Measurements from ENCODE around the gene MBNL1.
"Not testable (repeated sequence)": the region's sequence is repeated elsewhere in the genome, so short reads cannot be mapped to it uniquely, and the experiment has no call there.

The MBNL1 gene

DNA sequence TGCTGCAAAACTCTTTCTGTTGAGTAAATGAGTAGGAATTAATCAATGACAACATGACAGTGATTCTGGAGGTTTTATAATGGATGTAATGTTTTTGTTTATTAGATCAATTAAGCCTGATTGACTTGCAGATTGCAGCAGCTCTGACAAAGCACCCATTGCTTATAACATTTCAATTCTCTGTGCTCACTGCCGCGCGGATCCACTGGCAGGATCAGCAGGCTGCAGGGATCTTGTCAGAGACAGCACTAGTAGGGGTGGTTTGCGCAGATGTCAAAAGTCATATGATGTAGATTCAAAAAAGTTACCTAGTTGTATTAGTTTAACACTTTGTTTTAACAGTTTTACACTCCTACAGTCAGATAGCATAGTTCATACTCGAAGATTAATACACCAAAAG is 93.4 kb downstream of the MBNL1 start:
- TF ChIP-seq, protein P1, sequence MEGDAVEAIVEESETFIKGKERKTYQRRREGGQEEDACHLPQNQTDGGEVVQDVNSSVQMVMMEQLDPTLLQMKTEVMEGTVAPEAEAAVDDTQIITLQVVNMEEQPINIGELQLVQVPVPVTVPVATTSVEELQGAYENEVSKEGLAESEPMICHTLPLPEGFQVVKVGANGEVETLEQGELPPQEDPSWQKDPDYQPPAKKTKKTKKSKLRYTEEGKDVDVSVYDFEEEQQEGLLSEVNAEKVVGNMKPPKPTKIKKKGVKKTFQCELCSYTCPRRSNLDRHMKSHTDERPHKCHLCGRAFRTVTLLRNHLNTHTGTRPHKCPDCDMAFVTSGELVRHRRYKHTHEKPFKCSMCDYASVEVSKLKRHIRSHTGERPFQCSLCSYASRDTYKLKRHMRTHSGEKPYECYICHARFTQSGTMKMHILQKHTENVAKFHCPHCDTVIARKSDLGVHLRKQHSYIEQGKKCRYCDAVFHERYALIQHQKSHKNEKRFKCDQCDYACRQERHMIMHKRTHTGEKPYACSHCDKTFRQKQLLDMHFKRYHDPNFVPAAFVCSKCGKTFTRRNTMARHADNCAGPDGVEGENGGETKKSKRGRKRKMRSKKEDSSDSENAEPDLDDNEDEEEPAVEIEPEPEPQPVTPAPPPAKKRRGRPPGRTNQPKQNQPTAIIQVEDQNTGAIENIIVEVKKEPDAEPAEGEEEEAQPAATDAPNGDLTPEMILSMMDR (IDR thresholded peaks at IDR 0.05; ENCODE audit: low read length, missing control alignments): no peak
- DNase-seq (ENCODE audit: low read depth): no peak
- H3K4me3 ChIP-seq (replicated peaks; ENCODE audit: low read depth, low read length): no peak overlapping the region

DNA sequence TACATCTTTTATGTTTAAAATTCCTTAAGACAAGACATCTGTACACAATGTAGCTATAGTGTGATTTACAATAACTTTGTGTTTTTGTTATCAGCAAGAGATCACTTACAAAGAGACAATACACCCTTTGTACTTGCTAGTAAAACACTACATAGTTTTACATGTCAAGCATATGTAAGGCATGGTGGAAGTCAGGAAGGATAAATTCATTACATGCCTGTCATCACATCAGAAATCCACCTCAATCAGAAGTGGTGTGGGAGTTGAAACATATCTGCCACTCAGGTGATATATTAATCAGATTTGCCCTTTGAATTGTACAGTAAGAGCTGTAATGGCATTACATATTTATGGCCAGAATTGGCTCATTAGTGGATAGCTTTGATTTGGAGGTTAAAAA is 95.5 kb downstream of the MBNL1 start:
- no peak for DNase-seq (ENCODE audit: low read depth)
- TF ChIP-seq, protein P1 (IDR thresholded peaks at IDR 0.05; ENCODE audit: low read length, missing control alignments): no peak
- no peak overlapping the region for H3K4me3 ChIP-seq (replicated peaks; ENCODE audit: low read depth, low read length)

DNA sequence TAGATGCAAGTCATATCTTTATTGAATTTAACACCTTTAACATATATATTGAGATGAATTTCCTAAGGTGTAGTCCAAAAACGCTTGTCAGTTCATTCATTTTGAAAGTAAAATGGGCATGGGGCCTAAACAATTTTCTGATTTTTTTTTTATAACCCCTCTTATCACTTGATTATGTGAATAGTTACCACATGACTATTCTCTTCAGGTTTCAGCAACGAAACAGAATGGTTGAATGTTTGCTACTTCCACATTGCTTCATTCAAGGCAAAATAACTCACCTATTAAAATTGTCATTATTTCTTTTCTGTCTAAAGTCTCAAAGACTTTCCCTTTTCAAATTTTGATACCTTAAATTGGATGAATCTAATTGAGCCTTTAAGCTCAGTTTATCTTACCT is 96.4 kb downstream of the MBNL1 start:
- DNase-seq (ENCODE audit: low read depth): no peak
- no peak overlapping the region for H3K4me3 ChIP-seq (replicated peaks; ENCODE audit: low read depth, low read length)
- TF ChIP-seq, protein P1 (IDR thresholded peaks at IDR 0.05; ENCODE audit: low read length, missing control alignments): no peak

DNA sequence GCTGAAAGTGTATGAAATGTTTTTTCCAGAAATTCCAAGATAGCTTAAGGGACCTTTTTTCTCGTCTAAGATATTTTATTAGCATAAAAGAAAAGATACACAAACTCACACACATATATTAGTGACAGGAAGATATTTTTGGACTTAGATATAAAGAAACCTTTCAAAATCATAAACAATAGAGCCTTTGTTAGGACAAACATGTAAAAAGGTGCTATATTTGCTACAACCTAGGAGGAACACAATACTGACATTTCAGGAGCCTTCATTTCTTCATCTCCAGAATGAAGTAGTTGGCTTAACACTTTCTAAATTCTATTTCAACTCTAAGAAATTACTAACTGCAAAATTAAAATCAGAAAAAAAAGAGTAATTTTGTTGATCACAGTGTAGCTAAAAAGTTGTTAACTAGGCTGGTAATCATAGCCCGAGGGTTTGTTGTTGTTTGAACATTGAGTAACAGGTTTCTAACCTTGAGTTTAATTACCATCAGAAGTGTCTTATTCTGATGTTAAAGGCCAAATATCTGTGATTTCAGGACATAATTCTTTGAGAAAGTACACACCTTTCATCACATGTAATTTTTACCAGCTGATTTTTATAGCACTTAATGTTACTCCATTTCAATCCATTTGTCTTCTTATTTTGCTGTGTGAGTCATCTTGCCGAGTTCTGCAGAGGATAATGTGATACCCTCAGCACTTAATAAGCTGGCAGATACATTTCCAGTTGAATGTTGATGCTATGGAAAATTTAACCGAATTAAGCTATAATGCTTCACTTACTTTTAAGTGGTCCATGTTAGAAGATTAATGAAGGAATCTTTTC is 97.3 kb downstream of the MBNL1 start:
- no peak overlapping the region for H3K4me3 ChIP-seq (replicated peaks; ENCODE audit: low read depth, low read length)
- TF ChIP-seq, protein P1 (IDR thresholded peaks at IDR 0.05; ENCODE audit: low read length, missing control alignments): no peak
- peak; percentile 52 for DNase-seq (ENCODE audit: low read depth)

DNA sequence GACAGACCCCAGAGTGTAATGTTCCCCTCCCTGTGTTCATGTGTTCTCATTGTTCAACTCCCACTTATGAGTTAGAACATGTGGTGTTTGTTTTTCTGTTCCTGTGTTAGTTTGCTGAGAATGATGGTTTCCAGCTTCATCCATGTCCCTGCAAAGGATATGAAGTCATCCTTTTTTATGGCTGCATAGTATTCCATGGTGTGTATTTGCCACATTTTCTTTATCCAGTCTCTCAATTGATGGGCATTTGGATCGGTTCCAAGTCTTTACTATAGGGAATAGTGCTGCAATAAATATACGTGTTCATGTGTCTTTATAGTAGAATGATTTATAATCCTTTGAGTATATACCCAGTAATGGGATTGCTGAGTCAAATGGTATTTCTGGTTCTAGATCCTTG is 98.5 kb downstream of the MBNL1 start:
- DNase-seq (ENCODE audit: low read depth): not testable (repeated sequence)

DNA sequence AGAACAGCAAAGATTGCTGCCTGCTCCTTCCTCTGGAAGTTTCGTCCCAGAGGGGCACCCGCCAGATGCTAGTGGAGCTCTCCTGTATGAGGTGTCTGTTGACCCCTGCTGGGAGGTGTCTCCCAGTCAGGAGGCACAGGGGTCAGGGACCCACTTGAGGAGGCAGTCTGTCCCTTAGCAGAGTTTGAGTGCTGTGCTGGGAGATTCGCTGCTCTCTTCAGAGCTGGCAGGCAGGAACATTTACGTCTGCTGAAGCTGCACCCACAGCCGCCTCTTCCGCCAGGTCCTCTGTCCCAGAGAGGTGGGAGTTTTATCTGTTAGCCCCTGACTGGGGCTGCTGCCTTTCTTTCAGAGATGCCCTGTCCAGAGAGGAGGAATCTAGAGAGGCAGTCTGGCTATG is 103.9 kb downstream of the MBNL1 start:
- not testable (repeated sequence) for H3K4me3 ChIP-seq (replicated peaks; ENCODE audit: low read depth, low read length); DNase-seq (ENCODE audit: low read depth)

More for the DNA sequence above, 98.5 kb downstream of the MBNL1 start:
- H3K4me3 ChIP-seq (replicated peaks; ENCODE audit: low read depth, low read length): not testable (repeated sequence)

DNA sequence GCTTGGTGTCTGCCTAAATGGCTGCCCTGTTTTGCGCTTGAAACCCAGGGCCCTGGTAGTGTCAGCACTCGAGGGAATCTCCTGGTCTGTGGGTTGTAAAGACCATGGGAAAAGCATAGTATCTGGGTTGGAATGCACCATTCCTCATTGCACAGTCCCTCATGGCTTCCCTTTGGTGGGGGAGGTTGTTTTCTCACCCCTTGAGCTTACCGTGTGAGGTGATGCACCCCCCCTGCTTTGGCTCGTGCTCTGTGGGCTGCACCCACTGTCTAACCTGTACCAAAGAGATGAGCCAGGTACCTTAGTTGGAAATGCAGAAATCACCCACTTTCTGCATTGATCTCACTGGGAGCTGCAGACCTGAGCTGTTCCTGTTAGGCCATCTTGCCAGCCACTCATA is 104.7 kb downstream of the MBNL1 start:
- no peak overlapping the region for H3K4me3 ChIP-seq (replicated peaks; ENCODE audit: low read depth, low read length)
- TF ChIP-seq, protein P1 (IDR thresholded peaks at IDR 0.05; ENCODE audit: low read length, missing control alignments): no peak
- no peak for DNase-seq (ENCODE audit: low read depth)

DNA sequence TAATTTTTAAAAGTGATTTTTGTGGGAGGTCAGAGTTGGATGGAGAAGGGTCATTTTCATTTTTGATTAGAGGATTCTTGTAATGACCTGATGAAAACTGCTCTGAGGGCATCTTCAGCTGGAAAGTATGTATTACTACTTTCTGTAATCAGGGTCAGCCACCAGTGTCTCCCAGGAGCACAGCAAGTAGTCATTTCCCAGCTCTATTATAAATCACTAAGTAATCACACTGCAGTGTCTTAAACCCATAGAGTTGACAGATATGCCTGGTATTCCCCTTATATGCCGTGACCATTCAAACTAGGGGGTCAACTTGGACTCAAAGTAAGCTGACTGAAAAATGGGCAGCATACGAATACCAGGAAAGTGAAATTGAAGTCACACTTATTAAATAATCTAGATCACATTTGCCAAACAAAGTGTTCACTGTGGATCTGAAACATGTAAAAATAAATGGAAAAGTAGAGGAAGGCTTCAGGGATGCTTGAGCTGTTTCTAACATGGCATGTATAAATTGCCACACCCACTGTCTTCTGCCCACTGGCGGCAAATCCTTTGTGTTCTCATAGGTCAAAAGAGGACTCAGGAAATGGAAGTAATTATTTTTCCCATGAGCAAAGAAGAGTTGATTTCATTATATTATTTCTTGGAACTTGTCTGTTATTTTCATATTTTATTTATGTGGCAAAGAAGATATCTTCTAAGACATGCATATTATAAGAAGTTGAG is 105.7 kb downstream of the MBNL1 start:
- TF ChIP-seq, protein P1 (IDR thresholded peaks at IDR 0.05; ENCODE audit: low read length, missing control alignments): no peak
- no peak for DNase-seq (ENCODE audit: low read depth)
- no peak overlapping the region for H3K4me3 ChIP-seq (replicated peaks; ENCODE audit: low read depth, low read length)

Data from fibroblast of pulmonary artery (primary cell).